Erythroblast (primary cell): ENCODE data around the gene TMEM114.

Experiments used
- GATA1 ChIP-seq: IDR thresholded peaks from 2 replicates; pipeline ENCODE4 v1.6.1; 2011; ENCODE audit warnings: low read depth, mild to moderate bottlenecking, control low read depth, low read length, moderate library complexity
- POLR2A ChIP-seq: IDR thresholded peaks from 2 replicates; pipeline ENCODE4 v1.6.1; 2011; ENCODE audit warnings: mild to moderate bottlenecking, low read length

GRCh38 chr16:8572063-8572918, 18.0 kb downstream of the TMEM114 start:
- TF ChIP-seq POLR2A (no peak), GATA1 (no peak)
